ENCODE results near the gene RERE.

RERE gene

DNA sequence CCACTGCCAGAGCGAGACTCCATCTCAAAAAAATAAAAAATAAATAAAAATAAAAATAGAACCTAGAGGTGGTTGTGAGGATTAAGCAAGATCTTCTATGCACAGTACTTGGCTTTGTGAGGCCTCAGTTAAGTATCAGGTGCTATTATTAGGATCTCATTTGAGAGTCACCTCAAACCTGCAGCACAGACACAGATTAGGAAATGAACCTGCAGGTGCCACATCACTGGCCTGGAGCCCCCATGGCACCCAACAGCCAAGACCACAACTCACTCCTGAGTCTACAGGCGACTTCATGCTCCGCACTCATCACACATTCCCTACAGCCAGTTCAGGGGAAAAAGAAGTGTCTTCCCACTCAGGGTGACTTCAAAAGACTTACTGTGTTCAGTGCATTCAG is 322.8 kb downstream of the RERE start:
- no peak for DNase-seq
- in situ Hi-C loops (cut with MboI; ENCODE audit: low pct_unique_long_range_greater_than_20kb, low sequenced_read_pairs) = no loop called here

DNA sequence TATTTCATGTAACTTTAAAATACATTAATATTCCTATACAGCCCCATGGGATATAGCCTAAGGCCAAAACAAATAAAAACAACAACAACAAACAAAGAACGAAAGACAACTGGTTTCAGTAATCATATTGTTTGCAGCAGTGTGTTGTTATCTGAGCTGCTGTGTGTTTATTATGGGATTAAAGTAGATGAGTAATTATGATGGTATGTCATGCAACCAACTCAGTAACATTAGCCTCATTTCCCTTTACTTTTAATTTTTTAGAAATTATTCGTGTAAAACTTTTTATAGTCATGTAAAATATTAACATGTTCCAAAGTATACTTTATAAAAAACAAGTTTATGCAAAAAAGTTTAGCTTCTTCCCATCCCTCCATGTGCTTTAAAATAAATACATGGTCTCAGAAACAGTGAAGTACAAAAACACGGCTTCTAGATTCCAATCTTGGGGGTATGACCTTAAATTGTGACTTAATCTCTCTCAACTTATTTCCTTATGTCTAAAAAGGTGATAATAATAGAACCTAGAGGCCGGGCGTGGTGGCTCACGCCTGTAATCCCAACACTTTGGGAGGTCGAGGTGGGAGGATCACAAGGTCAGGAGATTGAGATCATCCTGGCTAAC is 323.4 kb downstream of the RERE start:
- no peak for DNase-seq
- in situ Hi-C loops (cut with MboI; ENCODE audit: low pct_unique_long_range_greater_than_20kb, low sequenced_read_pairs) = no loop called here

- DNase-seq = no peak
- in situ Hi-C loops (cut with MboI; ENCODE audit: low pct_unique_long_range_greater_than_20kb, low sequenced_read_pairs) = no loop called here
Observed at GRCh38 chr1:8487249-8487648, 330.2 kb downstream of the RERE start.

GRCh38 chr1:8486047-8486446 is 331.4 kb downstream of the RERE start:
- in situ Hi-C loops (cut with MboI; ENCODE audit: low pct_unique_long_range_greater_than_20kb, low sequenced_read_pairs) = no loop called here
- no peak for DNase-seq

DNA sequence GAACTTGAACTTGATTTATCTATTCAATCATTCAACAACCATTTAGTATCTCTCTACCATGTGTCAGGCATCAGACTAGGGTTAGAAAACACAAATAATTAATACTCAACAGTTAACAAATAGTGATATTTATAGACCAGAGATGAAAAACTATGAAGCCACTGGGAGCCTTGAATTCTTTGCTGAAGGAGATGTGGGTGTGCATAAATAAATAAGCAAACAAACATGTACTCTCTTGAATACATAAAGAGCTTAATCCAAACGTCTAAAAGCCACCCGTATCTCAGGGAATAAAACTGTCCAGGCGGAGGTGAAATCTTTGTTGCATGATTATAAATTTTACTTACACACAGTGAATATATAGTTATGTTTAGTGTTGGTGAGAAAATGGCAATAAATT is 333.9 kb downstream of the RERE start:
- in situ Hi-C loops (cut with MboI; ENCODE audit: low pct_unique_long_range_greater_than_20kb, low sequenced_read_pairs) = no loop called here

GRCh38 chr1:8482979-8483381 is 334.5 kb downstream of the RERE start:
- in situ Hi-C loops (cut with MboI; ENCODE audit: low pct_unique_long_range_greater_than_20kb, low sequenced_read_pairs) = no loop called here
- DNase-seq = no peak

More for the DNA sequence above, 333.9 kb downstream of the RERE start:
- DNase-seq = no peak

- in situ Hi-C loops (cut with MboI; ENCODE audit: low pct_unique_long_range_greater_than_20kb, low sequenced_read_pairs) = no loop called here
- no peak for DNase-seq
Observed at GRCh38 chr1:8481650-8482380, 335.6 kb downstream of the RERE start.

DNA sequence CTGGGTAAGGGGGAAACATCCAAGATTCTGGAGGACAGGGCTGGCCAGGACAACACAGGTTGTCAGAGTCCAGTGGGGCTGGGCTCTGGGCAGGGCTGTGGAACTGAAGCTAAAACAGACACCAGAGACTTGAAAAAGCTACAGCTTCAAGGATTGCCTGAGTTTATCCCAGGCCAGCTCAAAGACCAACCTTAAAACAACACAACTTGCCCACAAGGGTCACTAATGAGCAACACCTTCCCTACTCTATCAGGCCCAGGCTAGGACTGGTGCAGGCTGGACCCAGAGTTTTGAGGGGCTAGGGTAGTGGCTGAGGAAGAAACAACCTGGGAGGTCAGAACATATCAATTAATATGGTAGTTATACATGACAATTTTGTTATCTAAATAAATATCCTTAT is 338.9 kb downstream of the RERE start:
- in situ Hi-C loops (cut with MboI; ENCODE audit: low pct_unique_long_range_greater_than_20kb, low sequenced_read_pairs) = no loop called here
- no peak for DNase-seq

GRCh38 chr1:8477983-8478362 is 339.5 kb downstream of the RERE start:
- no peak for DNase-seq
- in situ Hi-C loops (cut with MboI; ENCODE audit: low pct_unique_long_range_greater_than_20kb, low sequenced_read_pairs) = no loop called here

DNA sequence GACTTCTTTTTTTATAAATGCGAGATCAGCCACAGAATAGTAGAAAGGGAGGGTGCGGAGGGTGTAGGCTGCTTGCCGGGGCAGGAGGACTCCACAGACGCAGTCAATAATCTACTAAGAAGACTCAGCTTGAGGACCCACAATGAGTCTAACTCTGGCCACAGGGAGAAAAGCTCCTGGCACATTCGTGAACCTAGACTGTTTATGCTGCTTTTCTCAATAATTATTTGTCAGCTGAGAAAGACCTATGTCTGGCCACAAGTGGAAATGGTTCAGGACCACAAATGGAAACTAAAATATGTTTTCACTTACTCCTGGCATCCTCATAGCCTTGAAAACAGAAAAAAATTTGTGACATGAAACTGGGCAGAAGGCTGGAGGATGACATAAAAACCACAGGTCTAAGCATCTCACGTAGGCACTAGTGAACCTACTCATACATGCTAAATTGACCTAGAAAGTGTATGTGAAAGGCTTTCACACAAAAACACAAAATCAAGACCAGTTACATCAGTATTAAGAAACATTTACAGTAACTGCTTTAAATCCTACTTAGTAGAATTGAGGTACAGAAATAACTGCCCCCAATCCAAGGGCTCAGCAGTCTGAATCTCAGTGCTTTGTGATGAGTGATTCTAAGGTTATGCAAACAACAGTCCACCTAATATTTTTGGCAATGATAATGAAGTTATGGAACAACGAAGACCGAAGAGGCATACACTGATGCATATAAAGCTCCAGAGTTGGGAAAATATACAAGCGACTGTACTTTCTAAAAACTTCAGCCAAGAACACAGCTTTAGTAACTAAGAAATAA is 340.1 kb downstream of the RERE start:
- DNase-seq = no peak

DNA sequence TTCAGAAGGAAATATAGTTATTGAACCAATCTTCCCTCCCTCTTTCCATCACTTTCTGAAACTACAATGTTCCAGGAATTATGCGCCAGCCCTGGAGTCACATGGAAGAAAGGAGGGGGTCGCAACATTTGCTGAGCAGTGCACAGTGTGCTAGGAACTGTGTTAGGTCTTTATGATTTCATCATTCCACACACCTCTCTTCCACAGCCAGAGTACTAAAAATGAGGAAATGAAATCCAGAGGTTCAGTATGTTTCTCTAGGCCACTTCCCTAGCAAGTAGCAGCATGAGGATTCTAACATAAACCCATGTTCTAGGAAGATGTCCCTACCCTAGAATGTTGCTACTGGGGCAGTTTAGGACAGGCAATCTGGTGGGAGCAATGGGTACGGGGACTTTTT is 341.4 kb downstream of the RERE start:
- DNase-seq = no peak
- in situ Hi-C loops (cut with MboI; ENCODE audit: low pct_unique_long_range_greater_than_20kb, low sequenced_read_pairs) = no loop called here

More for the DNA sequence above, 340.1 kb downstream of the RERE start:
- in situ Hi-C loops (cut with MboI; ENCODE audit: low pct_unique_long_range_greater_than_20kb, low sequenced_read_pairs) = no loop called here

DNA sequence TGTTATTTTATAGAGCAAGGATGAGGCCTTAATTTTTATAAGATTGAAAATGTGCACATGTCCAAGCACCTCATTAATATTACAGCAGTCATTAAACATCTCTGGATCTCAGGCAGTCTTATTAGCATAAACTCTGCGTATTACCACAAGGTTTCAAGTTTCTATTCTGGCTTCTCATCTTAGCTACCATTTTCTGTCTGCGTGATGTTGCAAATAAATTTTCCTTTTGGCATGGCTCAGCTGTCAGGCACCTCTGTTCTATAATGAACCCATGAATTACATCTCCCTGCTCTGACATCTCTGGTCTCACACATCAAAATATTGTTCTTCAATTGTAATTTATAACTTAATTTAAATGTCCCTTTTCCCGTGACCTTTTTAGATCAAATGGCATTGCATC is 343.1 kb downstream of the RERE start:
- no peak for DNase-seq
- in situ Hi-C loops (cut with MboI; ENCODE audit: low pct_unique_long_range_greater_than_20kb, low sequenced_read_pairs) = no loop called here

DNA sequence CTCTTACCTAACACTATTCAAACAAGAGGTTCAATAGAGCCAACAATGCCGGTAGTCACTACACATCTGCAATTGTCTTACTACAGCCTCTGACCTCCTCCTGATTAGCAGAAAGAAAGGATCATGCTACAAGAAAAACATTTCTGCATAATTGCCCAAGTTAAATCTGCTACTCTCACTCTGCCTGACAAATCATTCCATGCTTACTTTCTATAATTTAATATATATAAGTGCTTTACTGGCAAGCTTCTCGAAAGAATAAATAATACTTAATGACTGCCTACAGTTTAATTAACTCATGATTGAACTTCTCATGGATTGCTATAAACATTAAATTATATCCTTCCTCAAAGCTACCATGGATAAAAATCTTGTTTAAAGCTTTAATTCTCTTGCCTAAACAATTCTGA is 343.5 kb downstream of the RERE start:
- in situ Hi-C loops (cut with MboI; ENCODE audit: low pct_unique_long_range_greater_than_20kb, low sequenced_read_pairs) = no loop called here
- no peak for DNase-seq

DNA sequence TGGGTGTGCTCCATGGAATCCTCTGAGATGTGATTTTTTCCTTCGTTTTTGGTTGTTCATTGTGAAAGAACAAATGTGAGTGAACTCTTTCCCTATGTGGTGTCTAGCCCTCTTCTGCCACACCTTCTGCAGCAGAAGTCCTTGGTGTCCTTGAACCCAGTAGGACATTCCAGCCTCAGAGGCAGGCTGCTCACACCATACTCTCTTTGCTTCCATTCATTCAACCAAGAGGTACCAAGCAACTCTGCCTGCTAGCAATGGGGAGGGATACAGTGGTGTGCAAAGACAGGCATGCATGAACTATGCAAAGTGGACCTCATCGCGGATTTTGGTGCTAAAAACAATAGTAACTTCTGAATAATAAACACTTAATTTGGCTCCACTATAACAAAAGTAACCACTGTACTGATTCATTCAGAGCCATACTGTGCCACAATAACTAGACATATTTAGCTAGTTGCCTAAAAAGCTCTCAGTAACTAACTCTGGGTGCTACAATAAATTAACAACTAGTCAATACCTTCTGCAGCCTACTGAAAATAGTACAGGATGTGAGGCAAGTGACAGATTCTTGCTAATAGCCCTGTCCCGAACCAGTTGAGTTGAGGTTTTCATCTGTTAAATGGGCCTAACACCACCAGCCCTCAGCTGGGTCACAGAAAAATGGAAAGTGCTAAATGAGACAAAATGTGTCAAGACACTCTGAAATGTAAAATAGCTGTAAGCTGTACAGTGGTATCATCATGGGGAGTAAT is 344.1 kb downstream of the RERE start:
- in situ Hi-C loops (cut with MboI; ENCODE audit: low pct_unique_long_range_greater_than_20kb, low sequenced_read_pairs) = no loop called here
- no peak for DNase-seq

- in situ Hi-C loops (cut with MboI; ENCODE audit: low pct_unique_long_range_greater_than_20kb, low sequenced_read_pairs) = no loop called here
- no peak for DNase-seq
Observed at GRCh38 chr1:8472668-8473067, 344.8 kb downstream of the RERE start.

DNA sequence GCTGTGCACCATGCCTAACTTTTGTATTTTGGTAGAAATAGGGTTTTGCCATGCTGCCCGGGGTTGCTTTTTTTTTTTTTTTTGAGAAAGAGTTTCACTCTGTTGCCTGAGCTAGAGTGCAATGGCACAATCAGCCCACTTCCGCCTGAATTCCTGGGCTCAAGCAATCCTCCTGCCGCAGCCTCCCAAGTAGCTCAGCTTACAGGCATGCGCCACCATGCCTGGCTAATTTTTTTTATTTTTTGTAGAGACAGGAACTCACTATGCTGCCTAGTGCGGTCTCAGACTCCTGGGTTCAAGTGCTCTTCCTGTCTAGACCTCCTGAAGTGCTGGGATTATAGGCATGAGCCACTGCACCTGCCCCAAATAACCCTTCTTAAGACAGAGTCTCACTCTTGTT is 346.0 kb downstream of the RERE start:
- no peak for DNase-seq
- in situ Hi-C loops (cut with MboI; ENCODE audit: low pct_unique_long_range_greater_than_20kb, low sequenced_read_pairs) = no loop called here

DNA sequence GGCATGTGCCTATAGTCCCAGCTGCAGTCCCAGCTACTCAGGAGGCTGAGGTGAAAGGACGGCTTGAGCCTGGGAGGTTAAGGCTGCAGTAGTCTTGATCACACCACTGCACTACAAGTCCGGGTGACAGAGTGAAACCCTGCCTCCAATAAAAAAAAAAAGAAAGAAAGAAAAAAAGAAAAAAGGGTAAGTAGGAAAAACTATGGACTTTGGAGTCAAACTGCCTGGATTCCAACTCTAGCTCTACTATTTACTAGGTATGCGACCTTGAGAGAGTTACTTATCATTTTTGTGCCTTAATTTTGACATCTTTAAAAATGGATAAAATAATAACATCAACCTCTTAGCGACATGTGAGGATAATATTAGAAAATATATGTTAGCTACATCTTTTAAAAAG is 348.7 kb downstream of the RERE start:
- in situ Hi-C loops (cut with MboI; ENCODE audit: low pct_unique_long_range_greater_than_20kb, low sequenced_read_pairs) = no loop called here
- DNase-seq = no peak

- no peak for DNase-seq
- in situ Hi-C loops (cut with MboI; ENCODE audit: low pct_unique_long_range_greater_than_20kb, low sequenced_read_pairs) = no loop called here
Observed at GRCh38 chr1:8467308-8467707, 350.1 kb downstream of the RERE start.

DNA sequence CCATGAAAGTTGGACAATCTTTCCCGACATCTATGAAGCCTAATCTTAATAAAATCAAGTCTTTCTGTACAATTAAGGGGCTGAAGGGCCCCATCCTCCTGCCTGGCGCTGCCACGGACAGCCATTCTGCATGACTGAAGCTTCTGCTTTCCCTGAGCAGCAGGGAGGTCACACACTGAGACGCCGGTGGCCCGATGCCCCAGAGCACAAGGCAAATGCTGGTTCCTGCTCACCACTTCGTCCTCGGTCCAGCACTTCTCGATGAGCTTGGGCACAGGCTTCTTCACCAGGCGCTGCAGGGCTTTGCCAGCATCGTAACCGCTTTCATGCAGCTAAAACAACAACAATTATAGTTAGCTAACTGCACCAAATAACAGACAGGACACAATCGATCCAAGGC is 351.7 kb downstream of the RERE start:
- no peak for DNase-seq
- in situ Hi-C loops (cut with MboI; ENCODE audit: low pct_unique_long_range_greater_than_20kb, low sequenced_read_pairs) = no loop called here

GRCh38 chr1:8465013-8465412 is 352.4 kb downstream of the RERE start:
- in situ Hi-C loops (cut with MboI; ENCODE audit: low pct_unique_long_range_greater_than_20kb, low sequenced_read_pairs) = no loop called here
- DNase-seq = peak; percentile 7

Measured in KBM-7 (cell line).